NCI-H510A treated with DMSO at 0.1 percent for 48 hours (cell line): ENCODE results near the gene THG1L.
"Not testable (repeated sequence)": the region's sequence is repeated elsewhere in the genome, so short reads cannot be mapped to it uniquely, and the experiment has no call there.

Experiments
- DNase-seq: peaks from one replicate; lab custom pipeline; 2025; lab: John Stamatoyannopoulos, UW

The THG1L gene

GRCh38 chr5:157727858-157728257 lies 3.4 kb upstream of the THG1L start:
- DNase-seq: not testable (repeated sequence)

- DNase-seq: no peak
These were observed 1.4 kb upstream of the THG1L start for GRCh38 chr5:157729858-157730257.

GRCh38 chr5:157730900-157731271 lies 334 bp upstream of the THG1L start:
- DNase-seq: no peak

DNA sequence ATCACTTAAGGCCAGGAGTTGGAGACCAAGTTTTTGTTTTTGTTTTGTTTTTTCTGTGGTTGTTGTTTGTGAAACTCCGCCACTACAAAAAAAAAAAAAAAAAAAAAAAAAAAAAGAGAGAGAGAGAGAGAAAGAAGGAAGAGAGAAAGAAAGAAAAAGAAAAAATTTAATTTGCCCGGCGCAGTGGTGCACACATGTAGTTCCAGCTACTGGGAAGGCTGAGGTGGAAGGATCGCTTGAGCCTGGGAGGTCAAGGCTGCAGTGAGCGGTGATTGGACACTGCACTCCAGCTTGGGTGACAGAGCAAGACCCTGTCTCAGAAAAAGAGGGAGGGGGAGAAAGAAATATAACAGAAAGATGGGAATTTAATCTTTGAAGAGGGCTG lies 902 bp downstream of the THG1L start:
- no peak for DNase-seq

DNA sequence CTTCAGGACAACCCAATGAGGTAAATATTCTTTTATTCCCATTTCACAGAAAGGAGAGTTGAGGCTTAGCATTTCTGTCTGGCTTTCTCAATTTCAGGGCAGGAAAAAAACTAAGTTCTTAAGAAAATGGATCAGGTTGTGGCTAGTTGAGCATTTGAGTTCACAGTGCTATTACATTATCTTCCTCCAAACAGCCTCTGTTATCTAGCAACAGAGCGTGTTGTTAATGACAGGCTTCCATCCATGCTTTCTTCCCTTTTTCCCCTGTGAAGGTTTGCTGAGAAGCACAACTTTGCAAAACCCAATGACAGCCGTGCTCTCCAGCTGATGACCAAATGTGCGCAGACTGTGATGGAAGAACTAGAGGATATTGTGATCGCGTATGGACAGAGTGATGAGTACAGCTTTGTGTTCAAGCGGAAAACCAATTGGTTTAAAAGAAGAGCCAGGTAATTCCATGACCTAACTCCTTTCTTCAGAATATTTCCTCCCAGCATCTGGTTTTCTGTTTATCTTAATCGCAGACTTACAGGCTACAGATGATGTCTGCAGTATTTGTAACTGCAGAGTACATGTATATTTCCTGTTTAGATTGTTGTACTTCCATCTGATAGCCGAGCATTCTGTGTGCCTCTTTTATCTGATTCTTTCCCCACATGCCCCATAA lies 1.5 kb downstream of the THG1L start:
- no peak for DNase-seq

- no peak for DNase-seq
These were observed 3.2 kb downstream of the THG1L start for GRCh38 chr5:157734436-157734835.

DNA sequence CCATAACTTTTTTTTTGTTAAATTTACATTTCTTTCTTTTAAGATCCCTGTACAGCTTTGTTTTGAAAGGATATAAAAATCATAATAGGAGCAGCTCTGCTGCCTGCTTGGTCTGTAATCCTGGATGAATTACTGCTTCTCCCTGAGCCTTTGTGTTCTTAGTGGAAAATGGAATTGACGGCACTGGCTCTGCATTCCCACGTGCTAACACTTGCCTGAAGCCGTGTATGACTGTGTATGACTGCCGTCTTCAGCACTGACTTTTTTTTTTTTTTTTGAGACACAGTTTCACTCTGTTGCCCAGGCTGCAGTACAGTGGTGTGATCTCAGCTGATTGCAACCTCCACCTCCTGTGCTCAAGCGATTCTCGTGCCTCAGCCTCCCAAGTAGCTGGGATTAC lies 4.8 kb downstream of the THG1L start:
- no peak for DNase-seq

- no peak for DNase-seq
These were observed 8.4 kb downstream of the THG1L start for GRCh38 chr5:157739388-157740228.

DNA sequence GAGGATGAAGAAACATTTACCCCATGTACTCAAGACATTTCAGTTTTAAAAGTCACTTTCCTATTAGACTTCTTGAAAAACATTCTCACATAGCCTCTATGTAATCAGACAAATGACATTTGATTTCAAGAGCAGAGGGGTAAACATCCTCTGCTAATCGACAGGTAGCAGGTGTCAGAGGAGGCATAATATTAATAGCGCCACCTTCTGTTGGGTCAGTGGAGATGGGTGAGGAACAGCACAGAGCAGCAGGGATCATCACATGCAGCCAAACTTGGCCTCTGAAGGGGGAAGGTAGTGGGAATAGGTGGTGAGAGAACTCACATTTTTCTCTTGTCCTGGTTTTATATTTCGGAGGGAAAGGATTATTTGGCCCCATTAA lies 9.0 kb downstream of the THG1L start:
- peak; percentile 9 for DNase-seq

- no peak for DNase-seq
These were observed 9.9 kb downstream of the THG1L start for GRCh38 chr5:157741131-157741530.

- DNase-seq: peak; percentile 69
These were observed 12.2 kb downstream of the THG1L start, which contains the start of gene LSM11 for GRCh38 chr5:157743163-157744050. Gene LSM11, plus strand, starts transcription at chr5:157743712. Its CDS starts 39 bp downstream, at chr5:157743751.

GRCh38 chr5:157744051-157745011 lies 13.1 kb downstream of the THG1L start:
- no peak for DNase-seq

GRCh38 chr5:157745041-157745456 lies 13.8 kb downstream of the THG1L start:
- no peak for DNase-seq

GRCh38 chr5:157747173-157747740 lies 16.0 kb downstream of the THG1L start:
- DNase-seq: no peak

DNA sequence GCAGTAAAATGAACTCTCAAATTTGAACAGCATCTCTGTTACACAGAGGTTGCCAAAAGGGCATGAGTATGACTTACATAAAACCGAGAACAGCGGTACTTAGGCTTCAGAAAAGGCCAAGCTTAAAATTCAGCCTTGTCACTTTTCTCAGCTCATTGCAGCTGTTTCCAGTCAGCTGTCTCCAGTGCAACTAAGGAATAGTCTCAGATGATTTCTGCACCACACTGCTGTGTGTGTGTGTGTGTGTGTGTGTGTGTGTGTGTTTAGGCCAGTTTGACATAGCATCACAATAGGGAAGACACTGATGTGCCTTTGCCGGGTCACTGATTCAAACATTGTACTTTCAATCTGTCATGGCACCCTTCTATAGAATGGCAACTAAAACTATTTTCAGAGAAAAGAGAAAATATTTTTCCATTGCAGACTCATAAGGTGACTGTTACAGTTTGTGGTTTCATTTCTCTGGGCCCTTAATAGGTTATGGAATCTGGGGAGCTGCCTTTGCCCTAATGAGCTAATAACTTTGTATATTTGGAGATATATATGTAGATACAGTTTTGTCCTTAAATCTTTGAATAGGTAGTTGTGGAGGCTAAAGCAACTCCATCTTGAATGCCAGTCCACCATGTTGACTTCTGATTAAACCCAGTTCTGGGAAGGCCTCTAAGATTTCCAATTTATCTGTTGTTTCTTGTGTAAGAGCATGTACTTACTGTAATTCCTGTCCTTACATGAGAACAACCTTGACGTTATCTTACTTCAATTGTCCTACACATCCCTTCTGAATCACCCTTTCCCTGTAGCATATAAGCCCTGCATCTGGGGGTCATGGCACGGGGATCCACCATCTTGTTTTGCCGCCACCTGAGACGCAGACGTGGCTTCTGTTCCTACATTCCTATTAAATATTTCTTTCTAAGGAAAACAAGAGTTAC lies 16.8 kb downstream of the THG1L start:
- DNase-seq: no peak

- DNase-seq: no peak
These were observed 17.7 kb downstream of the THG1L start for GRCh38 chr5:157748760-157749461.

- DNase-seq: no peak
These were observed 18.2 kb downstream of the THG1L start for GRCh38 chr5:157749462-157749799.

GRCh38 chr5:157750320-157750719 lies 19.1 kb downstream of the THG1L start:
- no peak for DNase-seq

DNA sequence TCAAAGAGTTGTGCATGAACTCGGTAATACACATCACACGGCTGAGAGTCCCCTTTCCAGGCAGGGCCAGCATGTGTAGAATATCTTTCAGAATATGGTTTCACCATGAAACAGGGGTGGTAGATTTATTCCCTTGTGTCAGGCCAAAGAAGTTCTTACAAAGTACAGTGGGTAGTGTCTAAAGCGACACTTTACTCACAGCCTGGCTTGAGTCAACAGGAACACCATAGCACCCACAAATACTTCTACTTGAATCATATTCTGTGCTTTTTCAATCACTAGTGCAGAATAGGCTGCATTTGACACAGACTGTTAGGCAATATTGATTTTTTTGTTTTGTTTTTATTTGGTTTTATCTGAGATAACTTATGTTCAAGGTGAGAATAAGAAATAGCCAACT lies 24.9 kb downstream of the THG1L start:
- DNase-seq: no peak
